ENCODE results near the gene ELP1.

ELP1 gene

GRCh38 chr9:108867829-108868228 is 66.1 kb downstream of the ELP1 start:
- Histone ChIP-seq H3K27ac (ENCODE audit: extremely low read depth, low read depth, low read length) (no peak overlapping the region), H3K9me3 (ENCODE audit: control insufficient read depth, insufficient read depth, low read depth, low read length) (no peaks in the 10 kb centered on the region), H3K4me1 (ENCODE audit: control insufficient read depth, insufficient read depth, low read length) (no peaks in the 10 kb centered on the region), H3K36me3 (ENCODE audit: control insufficient read depth in 2 of 2, insufficient read depth in 1 of 2, low read length in 2 of 2) (peaks cover 0 to 46% of the 10 kb centered on the region in 2 experiments), H3K4me3 (ENCODE audit: low read depth, low read length) (no peak overlapping the region)
- TF ChIP-seq ZNF76 (tag by site-specific recombination; IDR thresholded peaks at IDR 0.05; ENCODE audit: borderline replicate concordance, low read depth): no peak
- no peak for TF ChIP-seq ZNF214 (tag by site-specific recombination; IDR thresholded peaks at IDR 0.05; ENCODE audit: borderline replicate concordance)
- TF ChIP-seq ZNF768 (tag by site-specific recombination; IDR thresholded peaks at IDR 0.05): no peak
- ChIA-PET CTCF (no interaction called here), POLR2A (no interaction called here)

GRCh38 chr9:108867116-108867515 is 66.8 kb downstream of the ELP1 start:
- no peak overlapping the region for H3K27ac ChIP-seq (ENCODE audit: extremely low read depth, low read depth, low read length)
- POLR2A ChIA-PET: no interaction called here
- H3K36me3 ChIP-seq (ENCODE audit: control insufficient read depth in 2 of 2, insufficient read depth in 1 of 2, low read length in 2 of 2): peaks cover 0 to 43% of the 10 kb centered on the region in 2 experiments; a peak in 1 of 3 replicates
- TF ChIP-seq ZNF16 (tag by site-specific recombination; IDR thresholded peaks at IDR 0.05; ENCODE audit: low read depth): no peak
- no peak for TF ChIP-seq ZNF391 (tag by site-specific recombination; IDR thresholded peaks at IDR 0.05; ENCODE audit: borderline replicate concordance, low read depth)
- TF ChIP-seq ZNF510 (tag by site-specific recombination; IDR thresholded peaks at IDR 0.05; ENCODE audit: insufficient replicate concordance): no peak
- no peak for TF ChIP-seq ZNF274 (IDR thresholded peaks at IDR 0.05; ENCODE audit: low read length)
- no peak for TF ChIP-seq ZNF274 (tag by site-specific recombination; IDR thresholded peaks at IDR 0.05; ENCODE audit: borderline replicate concordance)
- no peak for TF ChIP-seq ZNF37A (tag by site-specific recombination; IDR thresholded peaks at IDR 0.05)
- TF ChIP-seq TRIM28 (IDR thresholded peaks at IDR 0.05; ENCODE audit: borderline replicate concordance, low read length): no peak
- no peak for TF ChIP-seq ZNF398 (tag by site-specific recombination; IDR thresholded peaks at IDR 0.05)
- TF ChIP-seq ZNF354C (tag by site-specific recombination; IDR thresholded peaks at IDR 0.05; ENCODE audit: borderline replicate concordance, low read depth): no peak
- no peak for TF ChIP-seq KLF16 (tag by site-specific recombination; IDR thresholded peaks at IDR 0.05)
- TF ChIP-seq MYNN (tag by site-specific recombination; IDR thresholded peaks at IDR 0.05; ENCODE audit: borderline replicate concordance): no peak
- no peak for TF ChIP-seq ZNF571 (tag by site-specific recombination; IDR thresholded peaks at IDR 0.05)
- no peak for TF ChIP-seq ZNF776 (tag by site-specific recombination; IDR thresholded peaks at IDR 0.05; ENCODE audit: borderline replicate concordance)
- TF ChIP-seq ZNF148 (tag by site-specific recombination; IDR thresholded peaks at IDR 0.05; ENCODE audit: borderline replicate concordance): no peak
- TF ChIP-seq ZNF623 (tag by site-specific recombination; IDR thresholded peaks at IDR 0.05): no peak
- no peak for TF ChIP-seq AEBP2 (tag by site-specific recombination; IDR thresholded peaks at IDR 0.05; ENCODE audit: borderline replicate concordance)
- TF ChIP-seq ZNF114 (tag by site-specific recombination; IDR thresholded peaks at IDR 0.05): no peak
- TF ChIP-seq ZNF501 (tag by site-specific recombination; IDR thresholded peaks at IDR 0.05): no peak
- TF ChIP-seq MZF1 (tag by site-specific recombination; IDR thresholded peaks at IDR 0.05; ENCODE audit: borderline replicate concordance): no peak
- no peak for TF ChIP-seq ZNF585B (tag by site-specific recombination; IDR thresholded peaks at IDR 0.05)
- no peak for TF ChIP-seq ZNF211 (tag by site-specific recombination; IDR thresholded peaks at IDR 0.05; ENCODE audit: low read depth)
- no peaks in the 10 kb centered on the region for H3K9me3 ChIP-seq (ENCODE audit: control insufficient read depth, insufficient read depth, low read depth, low read length)
- CTCF ChIA-PET: interaction anchor here (0.7 kb wide), 1 partner anchor 1410 kb away, joined by 4 read pairs; no protein-coding TSS in a partner anchor
- H3K4me1 ChIP-seq (ENCODE audit: control insufficient read depth, insufficient read depth, low read length): no peaks in the 10 kb centered on the region
- no peak overlapping the region for H3K4me3 ChIP-seq (ENCODE audit: low read depth, low read length)

Data from HEK293 (cell line).